Activated T-helper 1 cell treated with Interleukin-2 at 50 U/mL for 16 hours (primary cell): ENCODE results near the gene PIK3R1.
A peak's percentile ranks its signal among the peaks of the same experiment; 100 is the strongest.

Experiments used
- DNase-seq: peaks from one replicate; pipeline ENCODE4 v3.0.0-alpha.2; 2020; ENCODE audit warnings: low read depth

The PIK3R1 gene

GRCh38 chr5:68271124-68271523, 55.6 kb downstream of the PIK3R1 start:
- no peak for DNase-seq

- no peak for DNase-seq
Observed at GRCh38 chr5:68272289-68272688, 56.7 kb downstream of the PIK3R1 start.

GRCh38 chr5:68273717-68274409, 58.3 kb downstream of the PIK3R1 start:
- DNase-seq = no peak

GRCh38 chr5:68274847-68275651, 59.5 kb downstream of the PIK3R1 start:
- no peak for DNase-seq

GRCh38 chr5:68276740-68277139, 61.2 kb downstream of the PIK3R1 start:
- DNase-seq = no peak

- no peak for DNase-seq
Observed at GRCh38 chr5:68277431-68277830, 61.9 kb downstream of the PIK3R1 start.

- peak; percentile 20 for DNase-seq
Observed at GRCh38 chr5:68279984-68280383, 64.4 kb downstream of the PIK3R1 start.

GRCh38 chr5:68282001-68282400, 66.4 kb downstream of the PIK3R1 start:
- DNase-seq = no peak

- DNase-seq = no peak
Observed at GRCh38 chr5:68283766-68284165, 68.2 kb downstream of the PIK3R1 start.

- DNase-seq = no peak
Observed at GRCh38 chr5:68285075-68285840, 69.7 kb downstream of the PIK3R1 start.

- no peak for DNase-seq
Observed at GRCh38 chr5:68285851-68286611, 70.5 kb downstream of the PIK3R1 start.

GRCh38 chr5:68286612-68286912, 71.0 kb downstream of the PIK3R1 start:
- DNase-seq = no peak

GRCh38 chr5:68287631-68287975, 72.0 kb downstream of the PIK3R1 start:
- no peak for DNase-seq

- peak; percentile 26 for DNase-seq
Observed at GRCh38 chr5:68287976-68288706, 72.6 kb downstream of the PIK3R1 start.

- no peak for DNase-seq
Observed at GRCh38 chr5:68288707-68289134, 73.2 kb downstream of the PIK3R1 start.

GRCh38 chr5:68289498-68289897, 73.9 kb downstream of the PIK3R1 start:
- DNase-seq = no peak

- no peak for DNase-seq
Observed at GRCh38 chr5:68290260-68290674, 74.7 kb downstream of the PIK3R1 start.

GRCh38 chr5:68290847-68291246, 75.3 kb downstream of the PIK3R1 start:
- DNase-seq = no peak

- DNase-seq = no peak
Observed at GRCh38 chr5:68292316-68292715, 76.8 kb downstream of the PIK3R1 start.

- no peak for DNase-seq
Observed at GRCh38 chr5:68295772-68296171, 80.2 kb downstream of the PIK3R1 start.

- no peak for DNase-seq
Observed at GRCh38 chr5:68296895-68297294, 81.3 kb downstream of the PIK3R1 start.

GRCh38 chr5:68297656-68298055, 82.1 kb downstream of the PIK3R1 start:
- DNase-seq = no peak
